Glutamatergic neuron (in vitro differentiated cells): Measurements from ENCODE around the gene IRF6. TPM values are rescaled to one million over a fixed set of nuclear protein-coding genes. Genes with fewer than 3 reads are reported as not detected.

Source experiments
- DNase-seq: peaks from one replicate; pipeline ENCODE4 v3.0.0; 2022
- H3K27ac Mint-ChIP-seq: one replicate; pipeline ENCODE4 v1.8.0; 2020; ENCODE audit warnings: mild to moderate bottlenecking, mixed read lengths, inconsistent platforms; ENCODE audit not compliant: unreplicated experiment
- H3K27me3 Mint-ChIP-seq: one replicate; pipeline ENCODE4 v1.8.0; 2020; ENCODE audit warnings: mild to moderate bottlenecking, moderate library complexity, mixed read lengths, inconsistent platforms; ENCODE audit not compliant: unreplicated experiment
- H3K36me3 Mint-ChIP-seq: one replicate; pipeline ENCODE4 v1.8.0; 2020; ENCODE audit warnings: mild to moderate bottlenecking, mixed read lengths, inconsistent platforms; ENCODE audit not compliant: unreplicated experiment
- H3K4me1 Mint-ChIP-seq: one replicate; pipeline ENCODE4 v1.8.0; 2020; ENCODE audit warnings: mild to moderate bottlenecking, low read depth, mixed read lengths, inconsistent platforms; ENCODE audit not compliant: unreplicated experiment
- H3K4me3 Mint-ChIP-seq: one replicate; pipeline ENCODE4 v1.8.0; 2020; ENCODE audit warnings: mild to moderate bottlenecking, mixed read lengths, inconsistent platforms; ENCODE audit not compliant: unreplicated experiment
- H3K9me3 Mint-ChIP-seq: one replicate; pipeline ENCODE4 v1.8.0; 2020; ENCODE audit warnings: mild to moderate bottlenecking, moderate library complexity, mixed read lengths, inconsistent platforms; ENCODE audit not compliant: unreplicated experiment
- total RNA-seq: library from RNA; stranded (reverse); fragmentation: NEBNext Ultra II Directional; extraction: Animal tissue kit (Norgen Biotek cat#: 25700); gene quantifications from one replicate; pipeline ENCODE4 v1.2.1, GENCODE V29; 2021; ENCODE audit not compliant: unreplicated experiment
- TF ChIP-seq, protein P1 (sequence below): fragments of 200-600 bp; sonication (generic); IDR thresholded peaks from one replicate; pipeline ENCODE4 v1.5.0; 2021; ENCODE audit not compliant: partially characterized antibody, unreplicated experiment

The IRF6 gene
- total RNA-seq, 1 donor from 2014 or later = 0.47 TPM

DNA sequence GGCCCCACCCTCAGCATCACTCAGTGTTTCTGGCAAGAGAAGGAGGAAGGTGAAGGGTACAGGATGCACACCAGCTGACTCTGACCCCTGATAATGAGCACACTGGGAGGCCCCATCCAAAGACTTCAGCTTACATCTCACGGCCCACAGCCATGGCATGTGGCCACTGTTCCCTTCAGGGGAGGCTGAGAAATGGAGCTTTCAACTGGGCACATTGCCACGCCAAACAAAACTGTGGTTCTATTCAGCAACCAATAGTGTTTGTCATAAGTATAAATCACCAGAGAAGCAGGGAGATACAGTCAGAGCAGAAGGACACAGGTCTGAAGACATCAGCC is 62.8 kb downstream of the IRF6 start:
- peaks cover 2% of the 10 kb centered on the region for H3K9me3 Mint-ChIP-seq
- H3K4me3 Mint-ChIP-seq = no peak overlapping the region
- H3K4me1 Mint-ChIP-seq = peaks cover 17% of the 10 kb centered on the region
- no peak overlapping the region for H3K27ac Mint-ChIP-seq
- no peaks in the 10 kb centered on the region for H3K36me3 Mint-ChIP-seq
- no peaks in the 10 kb centered on the region for H3K27me3 Mint-ChIP-seq
- TF ChIP-seq, protein P1, sequence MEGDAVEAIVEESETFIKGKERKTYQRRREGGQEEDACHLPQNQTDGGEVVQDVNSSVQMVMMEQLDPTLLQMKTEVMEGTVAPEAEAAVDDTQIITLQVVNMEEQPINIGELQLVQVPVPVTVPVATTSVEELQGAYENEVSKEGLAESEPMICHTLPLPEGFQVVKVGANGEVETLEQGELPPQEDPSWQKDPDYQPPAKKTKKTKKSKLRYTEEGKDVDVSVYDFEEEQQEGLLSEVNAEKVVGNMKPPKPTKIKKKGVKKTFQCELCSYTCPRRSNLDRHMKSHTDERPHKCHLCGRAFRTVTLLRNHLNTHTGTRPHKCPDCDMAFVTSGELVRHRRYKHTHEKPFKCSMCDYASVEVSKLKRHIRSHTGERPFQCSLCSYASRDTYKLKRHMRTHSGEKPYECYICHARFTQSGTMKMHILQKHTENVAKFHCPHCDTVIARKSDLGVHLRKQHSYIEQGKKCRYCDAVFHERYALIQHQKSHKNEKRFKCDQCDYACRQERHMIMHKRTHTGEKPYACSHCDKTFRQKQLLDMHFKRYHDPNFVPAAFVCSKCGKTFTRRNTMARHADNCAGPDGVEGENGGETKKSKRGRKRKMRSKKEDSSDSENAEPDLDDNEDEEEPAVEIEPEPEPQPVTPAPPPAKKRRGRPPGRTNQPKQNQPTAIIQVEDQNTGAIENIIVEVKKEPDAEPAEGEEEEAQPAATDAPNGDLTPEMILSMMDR = no peak
- DNase-seq = no peak

DNA sequence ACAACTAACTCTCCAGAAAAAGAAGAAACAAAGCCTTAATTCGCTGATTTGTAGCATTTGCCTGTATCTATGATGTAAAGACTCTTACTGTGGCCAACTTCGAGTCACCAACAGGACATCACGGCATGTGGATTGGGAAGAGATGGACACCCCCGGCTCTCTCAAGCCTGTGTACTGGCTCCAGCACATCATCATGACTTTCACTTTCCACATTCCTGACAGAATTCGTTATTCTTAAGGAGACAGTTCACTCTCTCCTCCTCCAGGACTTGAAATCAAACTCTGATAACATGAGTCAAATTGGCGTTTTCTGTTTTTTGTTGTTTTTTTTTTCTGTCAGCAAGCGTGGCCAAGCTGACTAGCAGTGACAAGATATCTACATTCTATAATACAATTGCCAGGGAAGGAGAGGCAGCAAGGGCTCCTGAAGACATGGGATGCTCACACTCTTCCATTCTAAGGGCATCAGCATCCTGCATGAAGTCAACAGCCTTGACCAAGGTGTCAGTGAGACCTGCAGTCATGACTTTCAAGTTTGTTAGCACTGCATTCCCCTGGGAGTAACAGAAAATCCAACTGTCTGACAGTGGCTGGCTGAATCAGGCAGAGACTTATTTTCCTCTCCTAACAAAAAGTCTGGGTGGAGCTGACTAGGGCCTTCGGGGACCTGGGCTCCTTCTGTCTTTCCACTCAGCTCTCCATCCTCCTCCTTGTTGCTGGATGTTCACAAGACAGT is 63.4 kb downstream of the IRF6 start:
- Mint-ChIP-seq H3K4me3 (no peak overlapping the region), H3K27ac (no peak overlapping the region), H3K4me1 (peaks cover 17% of the 10 kb centered on the region), H3K27me3 (no peaks in the 10 kb centered on the region), H3K36me3 (no peaks in the 10 kb centered on the region), H3K9me3 (peaks cover 2% of the 10 kb centered on the region)
- TF ChIP-seq, protein P1 = no peak
- DNase-seq = no peak

DNA sequence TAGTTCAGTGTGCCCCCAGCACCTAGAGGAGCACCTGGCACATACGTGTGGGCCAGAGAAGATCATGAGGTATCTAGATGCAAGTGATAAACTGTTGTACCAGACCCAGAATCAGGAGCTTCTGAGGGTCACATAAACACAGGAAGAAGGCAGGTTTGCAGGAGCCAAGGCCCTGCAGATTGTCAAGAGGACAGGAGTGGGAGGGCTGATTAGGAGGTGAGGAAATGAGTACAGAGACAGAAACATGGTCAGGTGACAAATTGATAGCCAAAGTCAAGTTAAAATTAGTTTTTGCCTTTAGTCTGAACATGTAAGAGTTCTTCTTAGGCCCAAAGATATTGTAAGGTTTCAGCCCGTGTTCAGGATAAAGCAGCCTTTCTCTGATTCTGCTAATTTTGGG is 64.1 kb downstream of the IRF6 start:
- peaks cover 14% of the 10 kb centered on the region for H3K4me1 Mint-ChIP-seq
- no peak overlapping the region for H3K4me3 Mint-ChIP-seq
- no peaks in the 10 kb centered on the region for H3K27me3 Mint-ChIP-seq
- no peak overlapping the region for H3K27ac Mint-ChIP-seq
- no peaks in the 10 kb centered on the region for H3K36me3 Mint-ChIP-seq
- TF ChIP-seq, protein P1 = no peak
- no peak for DNase-seq
- H3K9me3 Mint-ChIP-seq = peaks cover 2% of the 10 kb centered on the region

DNA sequence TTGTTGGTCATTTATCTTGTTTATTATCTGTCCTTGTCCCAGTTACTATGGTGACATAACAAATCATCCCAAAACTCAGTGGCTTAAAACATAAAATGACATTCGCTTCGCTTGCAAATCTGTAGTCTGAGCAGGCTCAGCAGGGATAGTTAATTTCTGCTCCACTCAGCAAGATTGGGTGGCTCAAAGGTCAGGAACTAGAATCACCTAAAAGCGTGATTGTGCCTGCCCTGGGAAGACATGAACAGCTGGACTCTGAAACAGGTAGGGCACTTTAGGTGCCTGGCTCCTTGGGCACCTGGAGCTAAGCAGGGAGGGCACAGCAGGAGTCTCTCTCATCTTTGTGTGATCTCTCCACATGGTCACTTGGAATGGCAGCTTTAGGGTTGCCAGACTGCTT is 64.7 kb downstream of the IRF6 start:
- peaks cover 9% of the 10 kb centered on the region for H3K4me1 Mint-ChIP-seq
- H3K9me3 Mint-ChIP-seq = peaks cover 2% of the 10 kb centered on the region
- DNase-seq = no peak
- no peak overlapping the region for H3K4me3 Mint-ChIP-seq
- H3K27me3 Mint-ChIP-seq = no peaks in the 10 kb centered on the region
- H3K27ac Mint-ChIP-seq = no peak overlapping the region
- TF ChIP-seq, protein P1 = no peak
- no peaks in the 10 kb centered on the region for H3K36me3 Mint-ChIP-seq

DNA sequence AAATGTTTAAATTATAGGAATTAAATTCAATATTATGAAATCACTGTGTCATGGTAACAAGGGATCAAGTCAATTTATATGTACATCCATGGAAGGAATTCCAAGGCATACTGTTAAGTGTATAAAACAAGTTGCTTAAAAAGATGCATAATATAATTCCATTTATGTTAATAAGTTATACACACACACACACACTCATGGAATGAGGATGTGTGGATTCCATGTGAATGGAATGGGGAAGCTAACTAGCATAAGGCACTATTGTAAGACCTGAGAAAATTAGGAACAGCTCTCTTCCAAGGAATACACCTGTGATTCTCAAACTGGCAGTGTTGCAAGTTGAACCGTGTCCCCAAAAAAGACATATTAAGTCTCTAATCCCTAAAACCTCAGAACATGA is 67.7 kb downstream of the IRF6 start:
- Mint-ChIP-seq H3K9me3 (no peaks in the 10 kb centered on the region), H3K27me3 (no peaks in the 10 kb centered on the region), H3K36me3 (no peaks in the 10 kb centered on the region), H3K4me1 (peaks cover 7% of the 10 kb centered on the region), H3K27ac (no peak overlapping the region), H3K4me3 (no peak overlapping the region)
- TF ChIP-seq, protein P1 = no peak
- no peak for DNase-seq
